Measurements from ENCODE around the gene ISG15.

GRCh38 chr1:973459-974292 lies 39.6 kb upstream of the ISG15 start:
- no peak for TF ChIP-seq EZH2 (IDR thresholded peaks at IDR 0.05; ENCODE audit: borderline replicate concordance, low read length)
- TF ChIP-seq, protein P1, sequence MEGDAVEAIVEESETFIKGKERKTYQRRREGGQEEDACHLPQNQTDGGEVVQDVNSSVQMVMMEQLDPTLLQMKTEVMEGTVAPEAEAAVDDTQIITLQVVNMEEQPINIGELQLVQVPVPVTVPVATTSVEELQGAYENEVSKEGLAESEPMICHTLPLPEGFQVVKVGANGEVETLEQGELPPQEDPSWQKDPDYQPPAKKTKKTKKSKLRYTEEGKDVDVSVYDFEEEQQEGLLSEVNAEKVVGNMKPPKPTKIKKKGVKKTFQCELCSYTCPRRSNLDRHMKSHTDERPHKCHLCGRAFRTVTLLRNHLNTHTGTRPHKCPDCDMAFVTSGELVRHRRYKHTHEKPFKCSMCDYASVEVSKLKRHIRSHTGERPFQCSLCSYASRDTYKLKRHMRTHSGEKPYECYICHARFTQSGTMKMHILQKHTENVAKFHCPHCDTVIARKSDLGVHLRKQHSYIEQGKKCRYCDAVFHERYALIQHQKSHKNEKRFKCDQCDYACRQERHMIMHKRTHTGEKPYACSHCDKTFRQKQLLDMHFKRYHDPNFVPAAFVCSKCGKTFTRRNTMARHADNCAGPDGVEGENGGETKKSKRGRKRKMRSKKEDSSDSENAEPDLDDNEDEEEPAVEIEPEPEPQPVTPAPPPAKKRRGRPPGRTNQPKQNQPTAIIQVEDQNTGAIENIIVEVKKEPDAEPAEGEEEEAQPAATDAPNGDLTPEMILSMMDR (IDR thresholded peaks at IDR 0.05; ENCODE audit: low read length): no peak
